WERI-Rb-1 (cell line): ENCODE measurements around the gene RNF115.
"Not testable (repeated sequence)": the region's sequence is repeated elsewhere in the genome, so short reads cannot be mapped to it uniquely, and the experiment has no call there.

Experiments used
- DNase-seq: peaks from one replicate; pipeline ENCODE4 v3.0.0-alpha.2; 2020
- H3K27ac ChIP-seq: fragments of 250-450 bp; sonication (Bioruptor Pico); 2 replicates; pipeline ENCODE4 v1.5.1; 2020; ENCODE audit warnings: mild to moderate bottlenecking, moderate library complexity
- H3K27me3 ChIP-seq: fragments of 250-450 bp; sonication (Bioruptor Pico); 2 replicates; pipeline ENCODE4 v1.5.1; 2021; ENCODE audit warnings: mild to moderate bottlenecking, low read depth, moderate library complexity; ENCODE audit not compliant: insufficient read depth, severe bottlenecking
- H3K36me3 ChIP-seq: fragments of 250-450 bp; sonication (Bioruptor Pico); 2 replicates; pipeline ENCODE4 v1.5.1; 2020; ENCODE audit warnings: mild to moderate bottlenecking, moderate library complexity
- H3K4me3 ChIP-seq: 2 replicates; pipeline ENCODE4 v1.5.1; 2011; ENCODE audit warnings: low read depth, mild to moderate bottlenecking, control low read depth, low read length
- H3K9me3 ChIP-seq: fragments of 250-450 bp; sonication (Bioruptor Pico); 2 replicates; pipeline ENCODE4 v1.5.1; 2021; ENCODE audit warnings: mild to moderate bottlenecking, moderate library complexity; ENCODE audit not compliant: severe bottlenecking
- TF ChIP-seq, protein P1 (sequence below): IDR thresholded peaks from 2 replicates; pipeline ENCODE4 v1.5.1; 2011; ENCODE audit warnings: low read depth, mild to moderate bottlenecking, control low read depth, inconsistent platforms, low read length

RNF115 gene

DNA sequence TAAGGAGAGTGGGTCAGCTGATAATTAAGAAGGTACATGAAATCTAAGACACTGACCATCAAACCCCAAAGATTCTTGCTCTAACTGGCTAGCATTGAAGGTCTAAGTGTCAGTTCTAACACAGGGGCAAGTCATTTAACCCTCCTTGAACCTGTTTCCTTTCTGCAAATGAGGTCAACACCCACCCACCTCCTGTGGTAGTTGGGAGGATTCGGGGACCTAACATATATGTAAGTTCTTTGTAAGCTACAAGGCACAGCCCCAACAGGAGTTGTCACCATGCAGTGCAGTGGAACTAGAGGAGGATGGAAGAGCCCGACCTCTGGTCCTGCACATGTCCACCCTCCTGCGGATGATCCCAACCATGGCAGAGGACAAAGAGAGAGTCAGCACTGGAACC is 23.9 kb upstream of the RNF115 start:
- Histone ChIP-seq H3K27ac (no peak overlapping the region), H3K9me3 (no peaks in the 10 kb centered on the region), H3K36me3 (peaks cover 67% of the 10 kb centered on the region), H3K27me3 (no peaks in the 10 kb centered on the region), H3K4me3 (no peak overlapping the region)
- TF ChIP-seq, protein P1, sequence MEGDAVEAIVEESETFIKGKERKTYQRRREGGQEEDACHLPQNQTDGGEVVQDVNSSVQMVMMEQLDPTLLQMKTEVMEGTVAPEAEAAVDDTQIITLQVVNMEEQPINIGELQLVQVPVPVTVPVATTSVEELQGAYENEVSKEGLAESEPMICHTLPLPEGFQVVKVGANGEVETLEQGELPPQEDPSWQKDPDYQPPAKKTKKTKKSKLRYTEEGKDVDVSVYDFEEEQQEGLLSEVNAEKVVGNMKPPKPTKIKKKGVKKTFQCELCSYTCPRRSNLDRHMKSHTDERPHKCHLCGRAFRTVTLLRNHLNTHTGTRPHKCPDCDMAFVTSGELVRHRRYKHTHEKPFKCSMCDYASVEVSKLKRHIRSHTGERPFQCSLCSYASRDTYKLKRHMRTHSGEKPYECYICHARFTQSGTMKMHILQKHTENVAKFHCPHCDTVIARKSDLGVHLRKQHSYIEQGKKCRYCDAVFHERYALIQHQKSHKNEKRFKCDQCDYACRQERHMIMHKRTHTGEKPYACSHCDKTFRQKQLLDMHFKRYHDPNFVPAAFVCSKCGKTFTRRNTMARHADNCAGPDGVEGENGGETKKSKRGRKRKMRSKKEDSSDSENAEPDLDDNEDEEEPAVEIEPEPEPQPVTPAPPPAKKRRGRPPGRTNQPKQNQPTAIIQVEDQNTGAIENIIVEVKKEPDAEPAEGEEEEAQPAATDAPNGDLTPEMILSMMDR: no peak
- no peak for DNase-seq

DNA sequence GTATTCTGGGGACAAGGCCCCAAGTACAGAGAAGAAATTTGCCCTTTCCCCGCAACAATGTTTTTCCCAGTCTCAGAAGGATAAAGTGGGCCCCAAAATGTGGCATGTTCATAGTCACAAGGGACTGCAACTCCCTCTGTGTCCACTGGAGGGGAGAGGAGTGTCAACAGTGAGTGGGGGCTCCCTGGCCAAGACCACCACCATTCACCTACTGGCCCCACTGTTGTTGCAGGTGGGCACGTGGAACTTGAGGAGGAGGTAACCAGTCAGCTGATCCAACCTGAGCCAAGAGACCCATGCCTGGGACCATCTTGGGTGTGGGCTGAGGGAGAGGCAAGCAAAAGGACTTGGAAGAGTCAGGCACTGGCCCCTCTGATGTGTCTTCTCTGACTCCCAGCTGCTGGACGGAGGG is 22.3 kb upstream of the RNF115 start:
- TF ChIP-seq, protein P1: peak; percentile 95

DNA sequence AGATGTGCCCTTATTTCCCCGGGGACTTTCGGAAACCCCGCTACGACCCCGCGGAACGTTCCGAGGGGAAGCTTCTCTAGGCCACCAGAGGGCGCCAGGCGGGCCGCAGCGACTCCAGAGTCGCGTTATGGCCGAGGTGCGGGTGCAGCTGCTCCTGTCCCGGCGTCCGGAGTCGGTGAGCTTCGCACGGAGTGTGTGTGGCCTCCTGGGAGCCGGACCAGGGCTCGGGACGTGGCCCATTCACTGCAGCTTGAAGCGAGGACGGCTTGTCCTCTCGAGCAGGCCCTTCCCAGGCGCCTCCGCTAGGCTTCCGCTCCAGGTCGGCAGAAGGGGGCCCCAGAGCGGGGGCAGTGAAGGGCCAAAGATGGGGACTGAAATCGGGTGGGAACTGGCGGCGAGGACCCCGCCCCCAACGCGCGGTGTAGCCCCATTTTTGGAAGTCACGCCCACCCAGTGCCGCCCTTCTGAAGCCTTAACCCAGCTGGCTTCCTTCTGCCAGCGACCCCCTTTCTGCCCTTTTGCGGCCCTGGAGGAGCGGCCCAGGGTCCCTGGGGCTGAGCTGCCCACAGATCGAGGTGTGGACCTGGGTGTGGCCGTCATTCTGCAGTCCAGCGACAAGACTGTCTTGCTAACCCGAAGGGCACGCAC is 21.7 kb upstream of the RNF115 start, which contains the start of gene NUDT17:
TSS of gene NUDT17 (plus strand) at position 117 of the 648 bp plus-strand sequence. CDS start at position 128, 11 bp downstream.
- H3K27me3 ChIP-seq: no peaks in the 10 kb centered on the region
- H3K36me3 ChIP-seq: peaks cover 67% of the 10 kb centered on the region
- H3K27ac ChIP-seq: peak within 1 kb of the TSS; percentile 49
- TF ChIP-seq, protein P1: peak; percentile 99
- H3K9me3 ChIP-seq: no peaks in the 10 kb centered on the region
- H3K4me3 ChIP-seq: peak within 1 kb of the TSS; percentile 57
- DNase-seq: peak; percentile 95

More for the DNA sequence above, 22.3 kb upstream of the RNF115 start:
- H3K27me3 ChIP-seq: no peaks in the 10 kb centered on the region
- DNase-seq: peak; percentile 73
- peak overlapping the region; percentile 57 for H3K4me3 ChIP-seq
- peaks cover 67% of the 10 kb centered on the region for H3K36me3 ChIP-seq
- H3K27ac ChIP-seq: no peak overlapping the region
- no peaks in the 10 kb centered on the region for H3K9me3 ChIP-seq

DNA sequence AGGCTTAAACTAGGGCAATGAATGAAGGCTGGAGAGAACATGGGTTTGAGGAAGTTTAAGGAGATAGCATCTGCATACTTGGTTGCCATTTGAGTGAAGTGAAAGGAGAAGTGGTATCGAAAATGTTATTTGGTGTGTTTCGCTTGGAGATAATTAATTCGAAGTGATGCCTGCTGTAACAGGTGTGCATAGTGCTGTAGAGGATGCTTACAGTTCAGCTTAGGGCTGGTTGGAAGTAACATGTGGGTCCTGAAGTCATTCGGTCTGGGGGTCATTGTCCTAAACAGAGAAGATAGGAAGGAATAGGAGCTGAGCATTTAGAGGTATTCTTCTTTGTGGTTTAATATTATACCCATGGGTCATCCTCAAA is 21.2 kb upstream of the RNF115 start:
- TF ChIP-seq, protein P1: no peak
- H3K4me3 ChIP-seq: peak overlapping the region; percentile 57
- H3K36me3 ChIP-seq: peaks cover 67% of the 10 kb centered on the region
- H3K9me3 ChIP-seq: no peaks in the 10 kb centered on the region
- H3K27me3 ChIP-seq: no peaks in the 10 kb centered on the region
- no peak overlapping the region for H3K27ac ChIP-seq
- DNase-seq: no peak

DNA sequence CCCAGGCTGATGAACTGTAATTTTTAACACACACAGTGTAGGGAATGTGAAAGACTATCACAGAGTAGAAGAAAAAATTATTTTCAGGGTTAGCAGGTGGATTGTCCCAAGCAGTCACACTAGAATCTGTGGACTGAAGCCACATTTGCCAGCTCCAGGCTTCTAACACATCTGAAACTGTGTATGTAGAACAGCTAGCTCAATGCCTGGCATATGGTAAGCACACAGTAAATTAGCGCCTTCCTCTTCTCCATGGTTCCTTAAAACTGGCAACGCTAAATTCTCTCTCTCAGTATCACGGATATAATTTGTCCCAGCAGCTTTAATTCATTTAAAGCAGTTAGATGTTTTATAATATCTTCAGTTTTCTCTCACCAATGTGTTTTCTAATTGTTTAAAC is 19.1 kb upstream of the RNF115 start:
- no peak overlapping the region for H3K4me3 ChIP-seq
- H3K27ac ChIP-seq: no peak overlapping the region
- DNase-seq: no peak
- H3K9me3 ChIP-seq: no peaks in the 10 kb centered on the region
- H3K36me3 ChIP-seq: peaks cover 67% of the 10 kb centered on the region
- H3K27me3 ChIP-seq: no peaks in the 10 kb centered on the region
- TF ChIP-seq, protein P1: no peak

DNA sequence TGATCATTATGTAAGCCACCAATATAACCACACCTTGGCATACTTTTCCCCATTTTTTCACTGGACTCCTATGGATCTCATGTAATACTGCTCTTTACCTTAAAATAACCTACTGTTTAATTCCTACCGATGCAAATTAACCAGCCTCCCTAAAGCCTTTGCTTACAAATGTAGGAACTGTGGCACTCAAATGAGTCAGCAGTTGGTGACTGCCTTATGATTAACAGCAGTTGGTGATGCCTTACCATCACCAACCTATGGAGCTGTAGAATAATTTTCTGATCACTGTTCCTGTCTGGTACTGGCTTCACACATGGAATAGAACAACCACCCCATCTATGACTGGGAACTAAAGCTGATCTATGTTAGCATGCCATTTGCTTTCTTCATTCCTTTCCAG is 13.8 kb upstream of the RNF115 start:
- Histone ChIP-seq H3K9me3 (no peaks in the 10 kb centered on the region), H3K36me3 (peaks cover 100% of the 10 kb centered on the region), H3K27me3 (no peaks in the 10 kb centered on the region), H3K27ac (no peak overlapping the region), H3K4me3 (no peak overlapping the region)
- TF ChIP-seq, protein P1: no peak
- DNase-seq: no peak

DNA sequence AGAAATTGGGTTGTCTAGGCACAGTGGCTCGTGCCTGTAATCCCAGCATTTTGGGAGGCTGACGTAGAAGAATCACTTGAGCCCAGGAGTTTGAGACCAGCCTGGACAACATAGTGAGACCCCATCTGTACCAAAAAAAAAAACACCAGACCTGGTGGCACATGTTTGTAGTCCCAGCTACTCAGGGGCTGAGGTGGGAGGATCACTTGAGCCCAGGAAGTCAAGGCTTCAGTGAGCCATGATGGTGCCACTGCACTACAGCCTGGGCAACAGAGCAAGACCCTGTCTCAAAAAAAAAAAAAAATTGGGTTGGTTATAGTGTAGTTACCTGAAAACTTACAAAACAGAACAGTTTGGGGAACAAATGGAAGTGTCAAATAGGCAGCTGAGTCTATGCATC is 6.9 kb upstream of the RNF115 start:
- DNase-seq, H3K27me3 ChIP-seq, H3K4me3 ChIP-seq, H3K27ac ChIP-seq, H3K9me3 ChIP-seq: not testable (repeated sequence)
- H3K36me3 ChIP-seq: peaks cover 98% of the 10 kb centered on the region
